ENCODE data around the gene LEKR1. TPM values are rescaled to one million over a fixed set of nuclear protein-coding genes. Genes with fewer than 3 reads are reported as not detected.

LEKR1 gene
- total RNA-seq, 2 experiments from 2014 or later = 0.16 TPM; not detected in 1

DNA sequence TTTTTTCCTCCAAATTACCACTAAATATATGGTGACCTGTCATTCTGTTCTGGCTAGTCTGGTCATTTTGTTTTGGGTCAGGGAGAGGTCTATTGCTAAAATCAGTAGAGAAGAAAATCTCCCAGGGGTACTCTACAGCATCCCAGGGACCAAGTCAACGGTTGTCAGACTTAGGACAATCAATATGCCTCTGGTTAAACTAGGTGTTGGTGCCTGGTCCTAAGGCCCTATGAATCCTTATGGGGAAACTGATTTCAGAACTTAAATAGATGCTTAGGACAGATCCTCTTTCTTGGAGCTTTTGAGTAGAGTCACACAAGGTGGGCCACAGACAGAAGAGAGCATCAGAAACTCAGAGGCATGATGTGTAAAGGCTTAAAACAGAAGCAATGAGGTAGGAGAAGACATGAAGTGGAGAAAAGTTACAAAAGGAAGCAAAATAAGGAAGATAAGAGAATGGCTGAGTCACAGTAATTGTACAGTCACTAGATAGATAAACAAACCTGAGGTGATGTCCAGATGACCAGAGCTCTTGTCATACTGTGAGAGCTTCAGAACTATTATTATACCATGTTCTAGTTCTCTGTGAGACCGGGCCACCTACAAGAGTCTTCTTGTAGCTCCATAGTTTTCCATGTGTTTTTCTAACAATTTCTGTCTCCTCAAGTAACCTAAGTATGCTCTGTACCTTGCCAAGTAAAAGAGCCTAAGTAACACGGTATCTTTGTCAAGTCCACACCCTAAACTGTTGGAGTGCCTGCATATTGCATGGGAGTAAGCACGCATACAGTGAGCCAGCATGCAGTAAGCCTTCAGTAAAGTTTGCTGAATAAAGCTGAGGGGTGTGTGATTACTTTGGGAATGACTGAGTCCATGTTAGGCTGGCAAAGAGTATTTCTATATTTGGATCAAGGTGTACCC is 44.6 kb upstream of the LEKR1 start:
- intact Hi-C loops (cut with micrococcal nuclease; ENCODE audit: unreplicated experiment) = no loop called here
- H3K4me2 ChIP-seq (ENCODE audit: low read length) = no peak overlapping the region
- no peak overlapping the region for H2AFZ ChIP-seq (ENCODE audit: low read length)
- H3K79me2 ChIP-seq (ENCODE audit: insufficient read depth, low read depth, low read length) = no peaks in the 10 kb centered on the region
- H3K4me3 ChIP-seq (ENCODE audit: low read depth, low read length, poor library complexity, severe bottlenecking) = no peak overlapping the region
- no peaks in the 10 kb centered on the region for H3K4me1 ChIP-seq (ENCODE audit: insufficient read depth, low read length, poor library complexity, severe bottlenecking)
- H4K20me1 ChIP-seq (ENCODE audit: insufficient read depth, low read length) = no peaks in the 10 kb centered on the region
- ChIA-PET POLR2A (interaction anchor here (0.5 kb wide), 1 partner anchor 277 kb away, joined by 5 read pairs; no protein-coding TSS in a partner anchor), CTCF (ENCODE audit: unreplicated experiment) (no interaction called here)
- no peak for DNase-seq (ENCODE audit: low spot score)
- H3K36me3 ChIP-seq (ENCODE audit: insufficient read depth, low read length) = no peaks in the 10 kb centered on the region
- H3K9me2 ChIP-seq (ENCODE audit: insufficient read depth, low read length) = no peaks in the 10 kb centered on the region
- TF ChIP-seq, protein P1, sequence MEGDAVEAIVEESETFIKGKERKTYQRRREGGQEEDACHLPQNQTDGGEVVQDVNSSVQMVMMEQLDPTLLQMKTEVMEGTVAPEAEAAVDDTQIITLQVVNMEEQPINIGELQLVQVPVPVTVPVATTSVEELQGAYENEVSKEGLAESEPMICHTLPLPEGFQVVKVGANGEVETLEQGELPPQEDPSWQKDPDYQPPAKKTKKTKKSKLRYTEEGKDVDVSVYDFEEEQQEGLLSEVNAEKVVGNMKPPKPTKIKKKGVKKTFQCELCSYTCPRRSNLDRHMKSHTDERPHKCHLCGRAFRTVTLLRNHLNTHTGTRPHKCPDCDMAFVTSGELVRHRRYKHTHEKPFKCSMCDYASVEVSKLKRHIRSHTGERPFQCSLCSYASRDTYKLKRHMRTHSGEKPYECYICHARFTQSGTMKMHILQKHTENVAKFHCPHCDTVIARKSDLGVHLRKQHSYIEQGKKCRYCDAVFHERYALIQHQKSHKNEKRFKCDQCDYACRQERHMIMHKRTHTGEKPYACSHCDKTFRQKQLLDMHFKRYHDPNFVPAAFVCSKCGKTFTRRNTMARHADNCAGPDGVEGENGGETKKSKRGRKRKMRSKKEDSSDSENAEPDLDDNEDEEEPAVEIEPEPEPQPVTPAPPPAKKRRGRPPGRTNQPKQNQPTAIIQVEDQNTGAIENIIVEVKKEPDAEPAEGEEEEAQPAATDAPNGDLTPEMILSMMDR (conservative IDR thresholded peaks at IDR 0.05; ENCODE audit: low read length) = no peak
- no peak for TF ChIP-seq EZH2phosphoT487 (IDR thresholded peaks at IDR 0.05; ENCODE audit: borderline replicate concordance, low read depth, low read length)
- no TSS peak for BruUV-seq (replicated peaks)
- no peak overlapping the region for H3K27ac ChIP-seq (ENCODE audit: low read depth, low read length, poor library complexity, severe bottlenecking)
- no peaks in the 10 kb centered on the region for H3K9me3 ChIP-seq (ENCODE audit: low read length)

DNA sequence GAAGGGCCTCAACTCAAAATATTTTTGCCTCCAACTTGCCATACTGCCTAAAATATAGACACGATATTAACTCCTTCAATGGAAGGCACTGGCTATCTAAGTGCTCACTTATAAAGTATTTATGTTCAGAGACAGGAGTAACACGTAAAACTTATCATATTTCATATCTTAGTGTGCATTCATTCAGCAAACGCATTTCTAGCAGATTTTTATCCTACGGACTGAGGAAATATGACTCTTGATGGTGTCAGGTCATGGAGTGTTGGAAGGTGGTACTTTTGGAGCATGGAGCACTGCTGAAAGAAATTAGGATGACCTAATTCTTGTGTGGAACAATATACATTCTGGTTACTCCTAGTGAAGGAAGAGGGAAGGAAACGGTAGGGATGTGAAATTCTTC is 43.8 kb upstream of the LEKR1 start:
- Histone ChIP-seq H3K4me1 (ENCODE audit: insufficient read depth, low read length, poor library complexity, severe bottlenecking) (no peaks in the 10 kb centered on the region), H3K79me2 (ENCODE audit: insufficient read depth, low read depth, low read length) (no peaks in the 10 kb centered on the region), H3K4me2 (ENCODE audit: low read length) (no peak overlapping the region), H4K20me1 (ENCODE audit: insufficient read depth, low read length) (no peaks in the 10 kb centered on the region), H3K27ac (ENCODE audit: low read depth, low read length, poor library complexity, severe bottlenecking) (no peak overlapping the region), H3K36me3 (ENCODE audit: insufficient read depth, low read length) (no peaks in the 10 kb centered on the region), H2AFZ (ENCODE audit: low read length) (no peak overlapping the region), H3K9me2 (ENCODE audit: insufficient read depth, low read length) (no peaks in the 10 kb centered on the region), H3K9me3 (ENCODE audit: low read length) (no peaks in the 10 kb centered on the region), H3K4me3 (ENCODE audit: low read depth, low read length, poor library complexity, severe bottlenecking) (no peak overlapping the region)
- no peak for TF ChIP-seq EZH2phosphoT487 (IDR thresholded peaks at IDR 0.05; ENCODE audit: borderline replicate concordance, low read depth, low read length)
- TF ChIP-seq, protein P1 (conservative IDR thresholded peaks at IDR 0.05; ENCODE audit: low read length) = no peak
- intact Hi-C loops (cut with micrococcal nuclease; ENCODE audit: unreplicated experiment) = no loop called here
- BruUV-seq (replicated peaks) = no TSS peak
- DNase-seq (ENCODE audit: low spot score) = no peak
- CTCF ChIA-PET (ENCODE audit: unreplicated experiment) = no interaction called here
- POLR2A ChIA-PET = interaction anchor here (0.5 kb wide), 1 partner anchor 277 kb away, joined by 5 read pairs; no protein-coding TSS in a partner anchor

DNA sequence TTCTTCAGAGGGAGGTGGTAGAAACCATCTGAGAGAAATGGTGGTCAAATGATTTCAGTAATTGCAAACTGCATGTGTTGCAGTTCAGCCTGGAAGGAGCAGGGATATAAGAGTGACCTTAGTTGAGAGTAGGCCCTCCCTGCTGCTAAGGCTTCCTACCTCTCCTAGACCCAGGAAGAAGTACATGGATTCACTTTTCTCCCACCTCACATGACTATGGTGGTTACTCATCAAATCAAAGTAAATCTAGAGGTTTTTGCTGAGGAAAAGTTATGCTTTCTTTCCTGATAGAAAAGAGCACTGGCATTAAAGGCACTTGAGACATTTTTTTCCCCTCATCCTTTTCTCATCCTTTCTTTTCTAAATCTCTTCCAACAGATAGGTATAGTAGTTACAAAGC is 43.2 kb upstream of the LEKR1 start:
- Histone ChIP-seq H3K9me3 (ENCODE audit: low read length) (no peaks in the 10 kb centered on the region), H3K36me3 (ENCODE audit: insufficient read depth, low read length) (no peaks in the 10 kb centered on the region), H4K20me1 (ENCODE audit: insufficient read depth, low read length) (no peaks in the 10 kb centered on the region), H3K4me3 (ENCODE audit: low read depth, low read length, poor library complexity, severe bottlenecking) (no peak overlapping the region), H3K9me2 (ENCODE audit: insufficient read depth, low read length) (no peaks in the 10 kb centered on the region), H3K4me2 (ENCODE audit: low read length) (no peak overlapping the region), H3K27ac (ENCODE audit: low read depth, low read length, poor library complexity, severe bottlenecking) (no peak overlapping the region), H3K79me2 (ENCODE audit: insufficient read depth, low read depth, low read length) (no peaks in the 10 kb centered on the region), H2AFZ (ENCODE audit: low read length) (no peak overlapping the region), H3K4me1 (ENCODE audit: insufficient read depth, low read length, poor library complexity, severe bottlenecking) (no peaks in the 10 kb centered on the region)
- ChIA-PET POLR2A (interaction anchor here (1.2 kb wide), 1 partner anchor 37 kb away, joined by 3 read pairs; no protein-coding TSS in a partner anchor), CTCF (ENCODE audit: unreplicated experiment) (no interaction called here)
- TF ChIP-seq EZH2phosphoT487 (IDR thresholded peaks at IDR 0.05; ENCODE audit: borderline replicate concordance, low read depth, low read length) = no peak
- TF ChIP-seq, protein P1 (conservative IDR thresholded peaks at IDR 0.05; ENCODE audit: low read length) = no peak
- no peak for DNase-seq (ENCODE audit: low spot score)
- BruUV-seq (replicated peaks) = no TSS peak
- intact Hi-C loops (cut with micrococcal nuclease; ENCODE audit: unreplicated experiment) = no loop called here

Data from OCI-LY7 (cell line).